Retinal pigment epithelial cell (primary cell): ENCODE results near the gene NIPAL3.

Experiments used
- DNase-seq: peaks from one replicate; pipeline ENCODE4 v3.0.0-alpha.2; 2010; ENCODE audit warnings: low read depth
- H3K4me3 ChIP-seq: 2 replicates; pipeline ENCODE4 v1.5.1; 2011; ENCODE audit warnings: mild to moderate bottlenecking, low read length, control low read depth, moderate library complexity
- CTCF ChIP-seq: conservative IDR thresholded peaks from 2 replicates; pipeline ENCODE4 v1.5.1; 2011; ENCODE audit warnings: low read depth, low read length, control low read depth, inconsistent platforms

Gene NIPAL3

GRCh38 chr1:24414775-24415333 lies 748 bp upstream of the NIPAL3 start:
- peak overlapping the region; percentile 29 for H3K4me3 ChIP-seq
- TF ChIP-seq CTCF = no peak
- DNase-seq = no peak

- H3K4me3 ChIP-seq = peak overlapping the region; percentile 92
- no peak for TF ChIP-seq CTCF
- no peak for DNase-seq
Measured at GRCh38 chr1:24415910-24416665, 486 bp downstream of the NIPAL3 start.

GRCh38 chr1:24416666-24417391 lies 1.2 kb downstream of the NIPAL3 start:
- TF ChIP-seq CTCF = no peak
- peak; percentile 68 for DNase-seq
- H3K4me3 ChIP-seq = peak overlapping the region; percentile 92

- no peak overlapping the region for H3K4me3 ChIP-seq
- no peak for TF ChIP-seq CTCF
- no peak for DNase-seq
Measured at GRCh38 chr1:24417681-24418080, 2.1 kb downstream of the NIPAL3 start.

- no peak for TF ChIP-seq CTCF
- no peak for DNase-seq
- no peak overlapping the region for H3K4me3 ChIP-seq
Measured at GRCh38 chr1:24418898-24419628, 3.5 kb downstream of the NIPAL3 start.

GRCh38 chr1:24420547-24420946 lies 4.9 kb downstream of the NIPAL3 start:
- no peak overlapping the region for H3K4me3 ChIP-seq
- TF ChIP-seq CTCF = no peak
- DNase-seq = no peak
